Hepatic stellate cell (primary cell): ENCODE measurements around the gene RYR1.
"Not testable (repeated sequence)": the region's sequence is repeated elsewhere in the genome, so short reads cannot be mapped to it uniquely, and the experiment has no call there.

Experiments used
- DNase-seq: peaks from one replicate; pipeline ENCODE4 v3.0.0; 2011; ENCODE audit warnings: low spot score

Gene RYR1

DNA sequence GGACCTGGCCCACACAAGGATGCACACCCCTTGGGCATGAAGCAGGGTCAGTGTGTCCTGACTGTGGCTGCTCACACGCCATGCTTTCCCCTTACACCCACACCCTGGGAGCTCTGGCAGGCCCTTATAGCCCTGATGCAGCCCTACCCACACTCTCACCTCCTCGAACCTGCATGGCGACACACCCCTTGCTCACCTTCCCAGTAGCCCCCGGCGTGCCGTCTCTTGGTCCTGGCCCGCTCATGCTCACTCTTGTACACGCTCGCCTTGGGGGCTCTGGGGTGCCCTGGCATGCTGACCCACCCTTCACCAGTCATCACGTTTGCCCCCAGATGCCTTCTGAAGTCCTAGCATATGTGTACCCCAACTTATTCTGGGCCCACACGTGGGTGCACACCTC lies 128.2 kb downstream of the RYR1 start:
- DNase-seq = no peak

GRCh38 chr19:38562096-38562495 lies 128.6 kb downstream of the RYR1 start:
- DNase-seq = no peak

- no peak for DNase-seq
Measured at GRCh38 chr19:38563475-38563874, 130.0 kb downstream of the RYR1 start.

DNA sequence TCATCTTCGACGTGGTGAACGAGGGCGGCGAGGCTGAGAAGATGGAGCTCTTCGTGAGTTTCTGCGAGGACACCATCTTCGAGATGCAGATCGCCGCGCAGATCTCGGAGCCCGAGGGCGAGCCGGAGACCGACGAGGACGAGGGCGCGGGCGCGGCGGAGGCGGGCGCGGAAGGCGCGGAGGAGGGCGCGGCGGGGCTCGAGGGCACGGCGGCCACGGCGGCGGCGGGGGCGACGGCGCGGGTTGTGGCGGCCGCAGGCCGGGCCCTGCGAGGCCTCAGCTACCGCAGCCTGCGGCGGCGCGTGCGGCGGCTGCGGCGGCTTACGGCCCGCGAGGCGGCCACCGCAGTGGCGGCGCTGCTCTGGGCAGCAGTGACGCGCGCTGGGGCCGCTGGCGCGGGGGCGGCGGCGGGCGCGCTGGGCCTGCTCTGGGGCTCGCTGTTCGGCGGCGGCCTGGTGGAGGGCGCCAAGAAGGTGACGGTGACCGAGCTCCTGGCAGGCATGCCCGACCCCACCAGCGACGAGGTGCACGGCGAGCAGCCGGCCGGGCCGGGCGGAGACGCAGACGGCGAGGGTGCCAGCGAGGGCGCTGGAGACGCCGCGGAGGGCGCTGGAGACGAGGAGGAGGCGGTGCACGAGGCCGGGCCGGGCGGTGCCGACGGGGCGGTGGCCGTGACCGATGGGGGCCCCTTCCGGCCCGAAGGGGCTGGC lies 131.6 kb downstream of the RYR1 start:
- no peak for DNase-seq

DNA sequence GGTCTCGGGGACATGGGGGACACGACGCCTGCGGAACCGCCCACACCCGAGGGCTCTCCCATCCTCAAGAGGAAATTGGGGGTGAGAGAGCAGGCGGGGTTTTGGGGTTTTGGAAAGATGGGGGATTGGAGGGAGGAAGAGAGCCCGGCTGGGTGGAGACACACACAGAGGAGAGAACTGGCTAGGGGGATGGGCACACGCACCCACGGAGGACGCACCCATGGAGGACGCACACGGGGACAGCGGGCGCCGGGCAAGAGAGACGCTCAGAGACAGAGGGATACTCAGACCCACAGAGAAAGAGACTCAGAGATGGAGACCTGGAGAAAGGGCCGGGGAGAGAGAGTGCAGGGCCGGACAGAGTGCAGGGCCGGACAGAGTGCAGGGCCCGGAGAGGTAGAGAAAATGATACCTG lies 132.2 kb downstream of the RYR1 start:
- no peak for DNase-seq

DNA sequence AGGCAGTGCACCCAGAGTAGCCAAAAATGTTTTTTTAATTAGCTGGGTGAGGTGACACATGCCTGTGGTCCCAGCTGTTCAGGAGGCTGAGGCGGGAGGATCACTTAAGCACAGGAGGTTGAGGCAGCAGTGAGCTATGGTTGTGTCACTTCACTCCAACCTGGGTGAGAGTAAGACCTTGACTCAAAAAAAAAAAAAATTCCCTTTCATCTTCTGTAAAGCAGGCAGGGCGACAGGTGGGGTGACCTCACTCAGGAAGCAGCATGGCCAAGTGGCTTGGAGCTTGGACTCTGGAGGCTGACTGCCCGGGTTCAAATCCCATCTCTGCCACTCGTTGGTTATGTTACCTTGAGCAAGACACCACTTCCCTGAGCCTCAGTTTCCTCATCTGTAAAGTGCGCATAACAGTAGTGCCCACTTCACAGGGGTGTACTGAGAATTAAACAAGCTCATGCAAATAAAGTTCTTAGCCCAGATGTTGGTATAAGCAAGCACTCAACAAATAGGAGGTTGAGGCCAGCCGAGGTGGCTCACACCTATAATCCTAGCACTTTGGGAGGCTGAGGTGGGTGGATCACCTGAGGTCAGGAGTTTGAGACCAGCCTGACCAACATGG lies 136.0 kb downstream of the RYR1 start:
- DNase-seq = no peak

DNA sequence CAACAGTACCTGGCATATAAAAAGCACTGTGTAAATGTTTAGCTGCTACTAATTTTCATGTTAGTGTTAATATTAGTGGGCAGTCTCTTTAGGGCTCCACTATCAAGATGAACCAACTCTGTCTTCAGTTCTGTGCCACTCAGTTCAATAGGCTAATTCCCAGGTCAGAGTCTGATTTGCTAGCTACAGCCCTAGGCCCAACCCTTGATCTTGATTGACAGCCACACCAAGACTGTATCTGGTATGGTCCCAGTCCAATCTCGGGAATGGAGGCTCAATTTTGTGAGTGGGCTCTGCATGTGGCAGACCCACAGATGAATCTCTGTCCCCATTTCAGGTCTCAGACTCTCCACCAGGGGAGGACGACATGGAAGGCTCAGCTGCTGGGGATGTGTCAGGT lies 138.2 kb downstream of the RYR1 start:
- DNase-seq = no peak

DNA sequence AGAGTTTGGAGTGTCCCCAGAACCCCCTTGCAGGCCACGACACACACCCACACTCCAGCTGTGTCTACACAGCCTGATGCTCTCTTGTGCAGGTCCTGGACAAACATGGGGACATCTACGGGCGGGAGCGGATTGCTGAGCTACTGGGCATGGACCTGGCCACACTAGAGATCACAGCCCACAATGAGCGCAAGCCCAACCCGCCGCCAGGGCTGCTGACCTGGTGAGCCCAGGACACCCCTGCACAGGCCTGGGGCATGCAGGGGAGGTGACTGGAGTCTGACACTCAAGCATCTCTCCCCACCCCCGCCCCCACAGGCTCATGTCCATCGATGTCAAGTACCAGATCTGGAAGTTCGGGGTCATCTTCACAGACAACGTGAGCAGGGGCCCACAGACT lies 144.3 kb downstream of the RYR1 start:
- DNase-seq = no peak

DNA sequence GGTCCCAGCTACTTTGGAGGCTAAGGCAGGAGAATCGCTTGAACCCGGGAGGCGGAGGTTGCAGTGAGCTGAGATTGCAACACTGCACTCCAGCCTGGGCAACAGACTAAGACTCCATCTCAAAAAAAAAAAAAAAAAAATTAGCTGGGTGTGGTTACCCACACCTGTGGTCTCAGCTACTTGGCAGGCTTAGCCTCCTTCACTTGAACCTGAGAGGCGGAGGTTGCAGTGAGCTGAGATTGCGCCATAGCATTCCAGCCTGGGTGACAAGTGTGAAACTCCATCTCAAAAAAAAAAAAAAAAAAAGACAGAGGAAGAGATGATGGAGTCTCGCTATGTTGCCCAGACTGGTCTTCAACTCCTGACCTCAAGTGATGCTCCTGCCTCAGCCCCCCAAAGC lies 145.8 kb downstream of the RYR1 start:
- DNase-seq = not testable (repeated sequence)

- DNase-seq = no peak
Measured at GRCh38 chr19:38580080-38580479, 146.6 kb downstream of the RYR1 start.

GRCh38 chr19:38583219-38583984 lies 149.9 kb downstream of the RYR1 start:
- DNase-seq = no peak

DNA sequence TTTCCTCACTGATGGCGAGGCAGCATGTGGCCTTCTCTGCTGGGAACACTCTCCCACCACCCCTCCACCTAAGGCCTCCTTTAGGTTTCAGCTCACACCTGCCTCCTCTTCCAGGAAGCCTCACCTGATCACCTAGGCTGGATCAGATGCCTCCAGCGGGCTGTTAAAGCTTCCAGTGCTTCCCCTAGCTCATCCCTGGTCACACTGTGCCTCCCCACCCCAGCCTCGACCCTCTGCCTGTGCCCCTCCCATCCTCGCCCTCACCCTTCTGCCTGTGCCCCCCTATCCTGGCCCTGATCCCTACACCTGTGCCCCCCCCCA lies 150.5 kb downstream of the RYR1 start:
- no peak for DNase-seq

GRCh38 chr19:38587562-38587961 lies 154.1 kb downstream of the RYR1 start:
- DNase-seq = no peak

- no peak for DNase-seq
Measured at GRCh38 chr19:38588041-38588440, 154.6 kb downstream of the RYR1 start.

GRCh38 chr19:38592940-38593339 lies 159.4 kb downstream of the RYR1 start:
- no peak for DNase-seq

GRCh38 chr19:38596057-38596981 lies 162.8 kb downstream of the RYR1 start:
- DNase-seq = no peak

DNA sequence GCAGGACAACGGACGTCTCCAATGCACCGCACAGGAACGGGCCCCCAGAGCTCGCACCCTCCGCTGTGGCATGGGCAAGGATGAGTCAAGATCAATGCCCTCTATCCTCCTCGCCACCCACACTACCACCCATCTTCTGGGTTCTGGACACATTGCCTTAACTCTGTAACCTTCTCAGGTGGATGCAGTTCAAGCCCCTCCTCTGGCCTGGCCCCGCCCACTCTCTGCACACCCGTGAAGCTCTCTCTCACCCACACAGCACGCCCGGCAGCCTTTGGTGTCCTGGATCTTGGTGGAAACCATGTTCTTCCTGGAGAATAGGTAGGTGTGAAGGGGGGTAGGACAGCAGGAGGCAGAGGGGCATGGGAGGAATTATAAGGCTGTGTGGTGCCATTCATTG lies 163.6 kb downstream of the RYR1 start:
- DNase-seq = no peak

GRCh38 chr19:38599722-38600121 lies 166.2 kb downstream of the RYR1 start:
- no peak for DNase-seq

- DNase-seq = not testable (repeated sequence)
Measured at GRCh38 chr19:38602856-38603255, 169.4 kb downstream of the RYR1 start.

GRCh38 chr19:38606131-38606530 lies 172.6 kb downstream of the RYR1 start:
- DNase-seq = no peak

- DNase-seq = no peak
Measured at GRCh38 chr19:38614289-38614688, 180.8 kb downstream of the RYR1 start.

DNA sequence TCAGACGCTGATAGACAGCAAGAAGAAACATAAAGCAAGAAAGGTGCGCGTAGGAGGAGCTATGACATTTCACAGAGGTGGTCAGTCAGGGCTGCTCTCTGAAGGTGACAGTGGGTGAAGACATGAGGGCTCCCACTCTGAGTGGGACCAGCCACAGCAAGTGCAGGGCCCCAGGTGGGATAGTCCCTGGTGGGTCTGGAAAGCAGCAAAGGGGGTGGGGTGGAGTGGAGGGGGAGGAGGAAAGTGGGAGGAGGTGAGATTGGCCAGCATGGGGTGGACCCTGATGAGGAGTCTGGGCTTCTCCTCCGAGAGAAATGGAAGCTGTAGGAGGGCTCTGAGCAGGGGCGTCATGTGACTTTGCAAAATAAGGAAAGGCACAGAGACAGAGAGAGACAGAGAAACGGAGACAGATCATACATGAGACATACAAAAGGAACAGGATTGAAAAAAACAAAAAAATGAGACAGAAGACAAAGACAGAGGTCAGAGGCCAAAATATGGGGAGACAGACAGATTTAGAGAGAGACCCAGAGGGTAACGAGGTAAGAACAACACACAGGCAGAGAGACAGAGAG lies 181.6 kb downstream of the RYR1 start:
- DNase-seq = no peak
